LHCN-M2 (cell line): ENCODE results near the gene TMEM212. TPM values are rescaled to one million over a fixed set of nuclear protein-coding genes. Genes with fewer than 3 reads are reported as not detected.
"Not testable (repeated sequence)": the region's sequence is repeated elsewhere in the genome, so short reads cannot be mapped to it uniquely, and the experiment has no call there.

Experiments used
- DNase-seq: peaks from one replicate; pipeline ENCODE4 v3.0.0-alpha.2; 2012; ENCODE audit warnings: low read depth
- total RNA-seq: library from RNA; depleted of rRNA; stranded (reverse); fragments of >200 nt; gene quantifications from 2 replicates; pipeline ENCODE4 v1.2.3, GENCODE V29; 2014

The TMEM212 gene
- total RNA-seq, 1 experiment from 2014 or later = not detected

- no peak for DNase-seq
Observed at GRCh38 chr3:171813278-171813896, 29.8 kb upstream of the TMEM212 start.

GRCh38 chr3:171813897-171814460 lies 29.2 kb upstream of the TMEM212 start:
- no peak for DNase-seq

- DNase-seq = not testable (repeated sequence)
Observed at GRCh38 chr3:171814662-171815061, 28.5 kb upstream of the TMEM212 start.

- no peak for DNase-seq
Observed at GRCh38 chr3:171815973-171816595, 27.1 kb upstream of the TMEM212 start.

GRCh38 chr3:171817074-171817800 lies 25.9 kb upstream of the TMEM212 start:
- no peak for DNase-seq

- DNase-seq = no peak
Observed at GRCh38 chr3:171821044-171821443, 22.1 kb upstream of the TMEM212 start.

- DNase-seq = no peak
Observed at GRCh38 chr3:171821778-171822358, 21.3 kb upstream of the TMEM212 start.

GRCh38 chr3:171822431-171823106 lies 20.6 kb upstream of the TMEM212 start:
- DNase-seq = no peak

GRCh38 chr3:171824116-171824515 lies 19.0 kb upstream of the TMEM212 start:
- DNase-seq = no peak

- no peak for DNase-seq
Observed at GRCh38 chr3:171824824-171825221, 18.3 kb upstream of the TMEM212 start.

- DNase-seq = peak; percentile 73
Observed at GRCh38 chr3:171825222-171825828, 17.8 kb upstream of the TMEM212 start.

GRCh38 chr3:171827385-171827784 lies 15.8 kb upstream of the TMEM212 start:
- no peak for DNase-seq

- no peak for DNase-seq
Observed at GRCh38 chr3:171827836-171828458, 15.2 kb upstream of the TMEM212 start.

- DNase-seq = no peak
Observed at GRCh38 chr3:171828902-171829770, 14.0 kb upstream of the TMEM212 start.

- peak; percentile 72 for DNase-seq
Observed at GRCh38 chr3:171829841-171830517, 13.2 kb upstream of the TMEM212 start.

- no peak for DNase-seq
Observed at GRCh38 chr3:171830518-171830875, 12.7 kb upstream of the TMEM212 start.

GRCh38 chr3:171831936-171832335 lies 11.2 kb upstream of the TMEM212 start:
- no peak for DNase-seq

GRCh38 chr3:171832989-171833388 lies 10.2 kb upstream of the TMEM212 start:
- no peak for DNase-seq
